GM21423 (cell line): ENCODE data around the gene PRDM16.

Experiments
- ATAC-seq: cut with Tn5 transposase; IDR thresholded peaks from one replicate; pipeline ENCODE4 v1.9.1; 2021; ENCODE audit warnings: mild to moderate bottlenecking, moderate library complexity; ENCODE audit not compliant: unreplicated experiment

PRDM16 gene

GRCh38 chr1:3289502-3289901, 220.5 kb downstream of the PRDM16 start:
- ATAC-seq: no peak

- ATAC-seq: no peak
Observed at GRCh38 chr1:3290438-3290837, 221.4 kb downstream of the PRDM16 start.

GRCh38 chr1:3290915-3291314, 221.9 kb downstream of the PRDM16 start:
- ATAC-seq: no peak

- no peak for ATAC-seq
Observed at GRCh38 chr1:3292051-3292722, 223.2 kb downstream of the PRDM16 start.

GRCh38 chr1:3292868-3293562, 224.0 kb downstream of the PRDM16 start:
- no peak for ATAC-seq

- ATAC-seq: no peak
Observed at GRCh38 chr1:3293563-3294080, 224.6 kb downstream of the PRDM16 start.

- ATAC-seq: no peak
Observed at GRCh38 chr1:3294450-3294849, 225.4 kb downstream of the PRDM16 start.

GRCh38 chr1:3295846-3296245, 226.8 kb downstream of the PRDM16 start:
- ATAC-seq: no peak

GRCh38 chr1:3296326-3296725, 227.3 kb downstream of the PRDM16 start:
- no peak for ATAC-seq

- no peak for ATAC-seq
Observed at GRCh38 chr1:3296826-3297225, 227.8 kb downstream of the PRDM16 start.

GRCh38 chr1:3297756-3298155, 228.8 kb downstream of the PRDM16 start:
- ATAC-seq: no peak

- ATAC-seq: no peak
Observed at GRCh38 chr1:3298197-3298596, 229.2 kb downstream of the PRDM16 start.

GRCh38 chr1:3304246-3304645, 235.2 kb downstream of the PRDM16 start:
- no peak for ATAC-seq

- ATAC-seq: no peak
Observed at GRCh38 chr1:3304692-3305091, 235.7 kb downstream of the PRDM16 start.

GRCh38 chr1:3305156-3305555, 236.2 kb downstream of the PRDM16 start:
- no peak for ATAC-seq

GRCh38 chr1:3306583-3307291, 237.7 kb downstream of the PRDM16 start:
- no peak for ATAC-seq

GRCh38 chr1:3307359-3307758, 238.4 kb downstream of the PRDM16 start:
- no peak for ATAC-seq

GRCh38 chr1:3308053-3308452, 239.1 kb downstream of the PRDM16 start:
- ATAC-seq: no peak

GRCh38 chr1:3310718-3311400, 241.9 kb downstream of the PRDM16 start:
- ATAC-seq: no peak

- no peak for ATAC-seq
Observed at GRCh38 chr1:3311711-3312110, 242.7 kb downstream of the PRDM16 start.

- no peak for ATAC-seq
Observed at GRCh38 chr1:3312310-3312897, 243.4 kb downstream of the PRDM16 start.
